HepG2 (cell line): ENCODE data around the gene DDAH2. TPM values are rescaled to one million over a fixed set of nuclear protein-coding genes. Genes with fewer than 3 reads are reported as not detected.

Experiments used
- ARID4A ChIP-seq: sonication (generic); formaldehyde crosslinking; IDR thresholded peaks from 2 replicates; pipeline ENCODE4 v1.5.0; 2020; ENCODE audit warnings: mild to moderate bottlenecking, missing genetic modification reagents, borderline replicate concordance
- BCL6 ChIP-seq: IDR thresholded peaks from 2 replicates; pipeline ENCODE4 v1.6.1; 2016; ENCODE audit warnings: missing genetic modification reagents, missing compliant biosample characterization
- CTCF ChIP-seq: sonication (generic); formaldehyde crosslinking; IDR thresholded peaks from 2 replicates; pipeline ENCODE4 v1.5.0; 2020; ENCODE audit warnings: mild to moderate bottlenecking, missing genetic modification reagents, moderate library complexity
- DNMT1 ChIP-seq: sonication (generic); formaldehyde crosslinking; IDR thresholded peaks from 2 replicates; pipeline ENCODE4 v1.5.1; 2020; ENCODE audit warnings: mild to moderate bottlenecking, missing genetic modification reagents
- DR1 ChIP-seq: sonication (generic); formaldehyde crosslinking; IDR thresholded peaks from 2 replicates; pipeline ENCODE4 v1.8.0; 2021; ENCODE audit warnings: mild to moderate bottlenecking, missing genetic modification reagents, inconsistent platforms
- ELK4 ChIP-seq: sonication (generic); formaldehyde crosslinking; IDR thresholded peaks from 2 replicates; pipeline ENCODE4 v1.9.0; 2021; ENCODE audit warnings: missing genetic modification reagents, borderline replicate concordance
- GABPB1 ChIP-seq: IDR thresholded peaks from 2 replicates; pipeline ENCODE4 v1.6.1; 2016; ENCODE audit warnings: mild to moderate bottlenecking, missing genetic modification reagents, moderate library complexity, missing compliant biosample characterization
- GATAD2A ChIP-seq: IDR thresholded peaks from 2 replicates; pipeline ENCODE4 v1.6.1; 2016
- HMG20A ChIP-seq: IDR thresholded peaks from 2 replicates; pipeline ENCODE4 v1.6.1; 2016; ENCODE audit warnings: borderline replicate concordance
- MAX ChIP-seq: IDR thresholded peaks from 2 replicates; pipeline ENCODE4 v1.6.1; 2012; ENCODE audit warnings: inconsistent platforms
- MXD1 ChIP-seq: sonication (generic); formaldehyde crosslinking; IDR thresholded peaks from 2 replicates; pipeline ENCODE4 v1.4.0; 2020; ENCODE audit warnings: mild to moderate bottlenecking, missing genetic modification reagents
- NR2F6 ChIP-seq, 2 experiments: IDR thresholded peaks; 2 replicates each; pipeline ENCODE4 v1.6.1; 2016; ENCODE audit warnings: antibody characterized with exemption in 1 of 2, mild to moderate bottlenecking in 1 of 2
- SALL1 ChIP-seq: sonication (generic); formaldehyde crosslinking; IDR thresholded peaks from 2 replicates; pipeline ENCODE4 v1.8.0; 2022; ENCODE audit warnings: mild to moderate bottlenecking, missing genetic modification reagents
- SNAPC2 ChIP-seq: sonication (generic); formaldehyde crosslinking; IDR thresholded peaks from 2 replicates; pipeline ENCODE4 v1.8.1; 2022; ENCODE audit warnings: mild to moderate bottlenecking, missing genetic modification reagents
- ZFX ChIP-seq: sonication (generic); formaldehyde crosslinking; IDR thresholded peaks from 2 replicates; pipeline ENCODE4 v1.4.0; 2020; ENCODE audit warnings: mild to moderate bottlenecking, low read depth, missing genetic modification reagents, moderate library complexity
- ZNF207 ChIP-seq: fragments of 450-650 bp; IDR thresholded peaks from 2 replicates; pipeline ENCODE4 v1.6.1; 2016; ENCODE audit warnings: antibody characterized with exemption, borderline replicate concordance
- ZNF292 ChIP-seq: sonication (generic); formaldehyde crosslinking; IDR thresholded peaks from 2 replicates; pipeline ENCODE4 v1.8.1; 2022; ENCODE audit warnings: mild to moderate bottlenecking, low read depth, missing genetic modification reagents, borderline replicate concordance
- ZNF335 ChIP-seq: sonication (generic); formaldehyde crosslinking; IDR thresholded peaks from 2 replicates; pipeline ENCODE4 v1.4.0; 2020; ENCODE audit warnings: missing genetic modification reagents
- ZNF598 ChIP-seq: sonication (generic); formaldehyde crosslinking; IDR thresholded peaks from 2 replicates; pipeline ENCODE4 v1.5.1; 2020; ENCODE audit warnings: mild to moderate bottlenecking, missing genetic modification reagents, borderline replicate concordance
- ZNF776 ChIP-seq: sonication (generic); formaldehyde crosslinking; IDR thresholded peaks from 2 replicates; pipeline ENCODE4 v1.4.0; 2020; ENCODE audit warnings: mild to moderate bottlenecking, missing genetic modification reagents
- ZNF883 ChIP-seq: sonication (generic); formaldehyde crosslinking; IDR thresholded peaks from 2 replicates; pipeline ENCODE4 v1.5.1; 2020; ENCODE audit warnings: mild to moderate bottlenecking, missing genetic modification reagents; ENCODE audit errors: not compliant biosample characterization
- polyA plus RNA-seq, 8 experiments: library from polyadenylated mRNA; depleted of rRNA in 3 of 8; stranded (reverse) in 7 of 8; unstranded in 1 of 8; fragments of >200 nt; fragmentation: Illumina TruSeq in 4 of 8; extraction: Trizol in 4 of 8; gene quantifications; 2 replicates each; pipeline versions ENCODE4 v1.2.1 to v1.2.3, GENCODE V29; 2011 to 2016; ENCODE audit warnings: low read depth in 4 of 8, missing spikeins in 1 of 8, mixed read lengths in 1 of 8; ENCODE audit not compliant: insufficient read depth in 1 of 8
- total RNA-seq, 5 experiments: library from RNA; depleted of rRNA; stranded (reverse); fragments of >200 nt; fragmentation: Illumina TruSeq; extraction: Trizol; gene quantifications; 2 replicates each; pipeline ENCODE4 v1.2.3, GENCODE V29; 2016; ENCODE audit warnings: low read depth in 1 of 5

The DDAH2 gene
- total and polyA plus RNA-seq, 2 of the 13 experiments (the other 11 are each of a cell fraction or from before 2014, with no cell fraction given): 16.4 to 21.1 TPM

GRCh38 chr6:31775633-31776484 lies 46.8 kb upstream of the DDAH2 start (continued):
- TF ChIP-seq ELK4 (no peak), GATAD2A (CRISPR knock-in tag) (0 out of 2 replicates have a peak, but pooled peaks have one; percentile 20), SALL1 (CRISPR knock-in tag) (0 out of 2 replicates have a peak, but pooled peaks have one; percentile 7), BCL6 (CRISPR knock-in tag) (peak; percentile 97), ARID4A (CRISPR knock-in tag) (peak; percentile 64; the same call in 1 of the 2 replicates), ZNF292 (peak; percentile 9; the same call in 1 of the 2 replicates), ZNF883 (CRISPR knock-in tag) (peak; percentile 36), ZNF335 (CRISPR knock-in tag) (peak; percentile 46; the same call in 1 of the 2 replicates), ZNF776 (CRISPR knock-in tag) (peak; percentile 60; the same call in 1 of the 2 replicates), ZNF207 (no peak), ZFX (CRISPR knock-in tag) (peak; percentile 26; the same call in 1 of the 2 replicates), MAX (peak; percentile 39), CTCF (CRISPR knock-in tag) (peak; percentile 57), SNAPC2 (CRISPR knock-in tag) (no peak), DR1 (CRISPR knock-in tag) (no peak), DNMT1 (CRISPR knock-in tag) (no peak), ZNF598 (CRISPR knock-in tag) (0 out of 2 replicates have a peak, but pooled peaks have one; percentile 63), NR2F6 (IDR thresholded peaks at IDR 0.05) (peak; percentile 35; the same call in 1 of the 2 replicates), NR2F6 (CRISPR knock-in tag; IDR thresholded peaks at IDR 0.05) (peak; percentile 29; the same call in 1 of the 2 replicates), MXD1 (CRISPR knock-in tag) (peak; percentile 59; the same call in 1 of the 2 replicates), GABPB1 (CRISPR knock-in tag) (peak; percentile 48; the same call in 1 of the 2 replicates), HMG20A (CRISPR knock-in tag) (0 out of 2 replicates have a peak, but pooled peaks have one; percentile 19)
